Measurements from ENCODE around the gene SIGLEC15. TPM values are rescaled to one million over a fixed set of nuclear protein-coding genes. Genes with fewer than 3 reads are reported as not detected.

Gene SIGLEC15
- total and polyA plus RNA-seq, 8 donors = 0.10 to 5.5 (median 0.76) TPM; not detected in 3

DNA sequence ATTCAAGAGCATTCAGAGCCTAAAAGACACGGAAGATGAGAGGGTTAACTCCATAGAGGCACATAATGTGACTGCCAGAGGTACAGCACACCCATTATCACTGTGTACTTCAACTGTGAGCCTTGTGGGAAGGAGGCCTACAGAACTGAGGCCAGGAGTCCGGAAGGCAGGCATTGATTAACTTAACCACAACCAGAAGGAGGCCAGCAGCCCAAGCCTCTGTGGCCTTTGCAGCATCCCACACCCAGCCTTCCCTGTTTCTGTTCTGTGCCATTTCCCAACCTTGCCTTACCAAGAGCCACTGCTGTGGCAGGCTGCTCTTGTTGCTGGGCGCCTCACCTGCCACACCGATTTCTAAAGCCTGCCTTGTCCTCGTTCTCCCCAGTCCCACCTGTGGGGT, 27.2 kb downstream of the SIGLEC15 start:
- DNase-seq = no peak
- intact Hi-C loops (cut with DNase I; ENCODE audit: low total_unique reads) = no loop called here
- no peak overlapping the region for H3K27ac ChIP-seq
- no peak for TF ChIP-seq POLR2AphosphoS5 (IDR thresholded peaks at IDR 0.05)
- no peak for TF ChIP-seq POLR2A (IDR thresholded peaks at IDR 0.05)
- no peak for TF ChIP-seq EP300 (IDR thresholded peaks at IDR 0.05)
- TF ChIP-seq, protein P1, sequence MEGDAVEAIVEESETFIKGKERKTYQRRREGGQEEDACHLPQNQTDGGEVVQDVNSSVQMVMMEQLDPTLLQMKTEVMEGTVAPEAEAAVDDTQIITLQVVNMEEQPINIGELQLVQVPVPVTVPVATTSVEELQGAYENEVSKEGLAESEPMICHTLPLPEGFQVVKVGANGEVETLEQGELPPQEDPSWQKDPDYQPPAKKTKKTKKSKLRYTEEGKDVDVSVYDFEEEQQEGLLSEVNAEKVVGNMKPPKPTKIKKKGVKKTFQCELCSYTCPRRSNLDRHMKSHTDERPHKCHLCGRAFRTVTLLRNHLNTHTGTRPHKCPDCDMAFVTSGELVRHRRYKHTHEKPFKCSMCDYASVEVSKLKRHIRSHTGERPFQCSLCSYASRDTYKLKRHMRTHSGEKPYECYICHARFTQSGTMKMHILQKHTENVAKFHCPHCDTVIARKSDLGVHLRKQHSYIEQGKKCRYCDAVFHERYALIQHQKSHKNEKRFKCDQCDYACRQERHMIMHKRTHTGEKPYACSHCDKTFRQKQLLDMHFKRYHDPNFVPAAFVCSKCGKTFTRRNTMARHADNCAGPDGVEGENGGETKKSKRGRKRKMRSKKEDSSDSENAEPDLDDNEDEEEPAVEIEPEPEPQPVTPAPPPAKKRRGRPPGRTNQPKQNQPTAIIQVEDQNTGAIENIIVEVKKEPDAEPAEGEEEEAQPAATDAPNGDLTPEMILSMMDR (IDR thresholded peaks at IDR 0.05) = no peak
- WGBS, 5 donors = 82 to 93% (median 86%) methylated on average over 5 of the region's 5 CpGs
- H3K4me3 ChIP-seq = no peak overlapping the region
- H3K27me3 ChIP-seq = no peaks in the 10 kb centered on the region
- peaks cover 0 to 4% (median 0%) of the 10 kb centered on the region in 4 donors for H3K4me1 ChIP-seq
- H3K9me3 ChIP-seq = no peaks in the 10 kb centered on the region
- peaks cover 26 to 92% (median 85%) of the 10 kb centered on the region in 4 donors for H3K36me3 ChIP-seq

DNA sequence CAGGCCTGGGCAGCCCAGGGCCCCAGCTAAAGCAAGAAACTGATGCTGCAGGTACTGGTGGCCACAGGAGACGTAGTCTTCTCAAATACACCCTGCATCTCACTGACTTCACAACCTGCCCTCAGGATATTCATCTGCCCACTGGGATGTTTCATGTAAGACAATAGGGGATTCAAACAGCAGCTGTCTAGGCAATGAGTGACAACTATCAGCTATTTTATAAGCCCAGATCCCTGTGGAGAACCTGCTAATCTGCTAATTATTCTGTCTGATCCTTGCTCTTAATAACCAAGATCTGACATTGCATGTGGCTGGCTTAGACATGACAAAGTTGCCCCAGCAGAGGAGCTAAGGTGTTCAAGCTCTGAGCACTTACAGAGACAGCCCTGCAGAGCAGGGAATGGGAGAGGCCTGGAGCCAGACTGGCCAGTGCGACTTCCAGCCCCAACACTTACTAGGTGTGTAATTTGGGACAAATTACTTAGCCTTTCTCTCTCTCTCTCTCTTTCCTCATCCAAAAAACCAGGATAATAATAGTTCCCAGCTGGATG, 28.6 kb downstream of the SIGLEC15 start:
- Histone ChIP-seq H3K36me3 (peaks cover 40 to 95% (median 95%) of the 10 kb centered on the region in 4 donors), H3K27ac (no peak overlapping the region), H3K4me3 (no peak overlapping the region), H3K9me3 (no peaks in the 10 kb centered on the region), H3K4me1 (peaks cover 0 to 4% (median 0%) of the 10 kb centered on the region in 4 donors), H3K27me3 (no peaks in the 10 kb centered on the region)
- WGBS, 5 donors = 89 to 97% (median 93%) methylated on average over 2 of the region's 2 CpGs
- DNase-seq = no peak
- TF ChIP-seq POLR2AphosphoS5 (IDR thresholded peaks at IDR 0.05) (no peak), EP300 (IDR thresholded peaks at IDR 0.05) (no peak), POLR2A (IDR thresholded peaks at IDR 0.05) (no peak)
- TF ChIP-seq, protein P1 (IDR thresholded peaks at IDR 0.05) = no peak
- intact Hi-C loops (cut with DNase I; ENCODE audit: low total_unique reads) = no loop called here

DNA sequence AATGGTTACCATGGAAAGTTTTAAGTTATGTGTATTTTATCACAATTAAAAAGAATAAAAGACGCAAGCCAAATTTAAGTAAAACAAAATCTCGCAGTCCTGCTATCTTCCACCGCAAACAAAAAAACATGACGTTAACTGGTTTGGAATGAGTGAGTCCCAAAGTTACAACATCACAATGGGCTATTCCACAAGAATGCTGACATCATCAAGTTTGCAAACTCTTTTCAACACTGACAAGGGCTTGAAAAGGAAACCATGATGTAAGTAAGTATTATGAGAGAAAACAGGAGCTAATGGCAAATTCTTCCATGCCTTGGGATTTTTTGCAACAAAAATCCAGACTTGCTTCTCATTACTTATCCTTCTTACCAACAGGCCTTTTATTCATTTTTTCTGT, 31.1 kb downstream of the SIGLEC15 start:
- TF ChIP-seq POLR2A (IDR thresholded peaks at IDR 0.05) (no peak), EP300 (IDR thresholded peaks at IDR 0.05) (no peak), POLR2AphosphoS5 (IDR thresholded peaks at IDR 0.05) (no peak)
- TF ChIP-seq, protein P1 (IDR thresholded peaks at IDR 0.05) = no peak
- Histone ChIP-seq H3K27me3 (no peaks in the 10 kb centered on the region), H3K4me1 (peaks cover 0 to 2% (median 0%) of the 10 kb centered on the region in 4 donors), H3K9me3 (no peaks in the 10 kb centered on the region), H3K27ac (no peak overlapping the region), H3K4me3 (no peak overlapping the region), H3K36me3 (peaks cover 50 to 100% (median 100%) of the 10 kb centered on the region in 4 donors)
- DNase-seq = no peak
- 89 to 92% (median 91%) methylated on average over 4 of the region's 4 CpGs for WGBS, 5 donors
- intact Hi-C loops (cut with DNase I; ENCODE audit: low total_unique reads) = no loop called here

DNA sequence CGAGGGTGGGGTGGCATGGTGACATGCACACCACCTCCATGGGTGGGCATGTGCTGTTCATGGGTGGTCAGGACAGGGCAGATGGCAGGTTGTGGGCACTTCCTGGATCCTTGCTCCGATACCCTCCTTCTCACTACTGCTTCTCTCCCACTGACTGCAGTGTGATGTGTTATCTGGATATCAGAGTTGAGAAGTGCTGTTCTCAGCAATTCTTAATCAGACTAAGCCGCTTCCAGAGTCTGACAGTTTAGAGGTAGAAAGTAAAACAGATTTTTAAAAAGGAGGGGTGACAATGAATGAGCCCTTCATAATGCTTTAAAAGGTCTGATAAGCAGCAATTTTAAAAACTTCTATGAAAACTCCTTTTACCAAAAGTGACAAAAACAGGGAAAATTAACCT, 33.9 kb downstream of the SIGLEC15 start:
- Histone ChIP-seq H3K4me1 (no peaks in the 10 kb centered on the region), H3K27ac (no peak overlapping the region), H3K4me3 (no peak overlapping the region), H3K36me3 (peaks cover 55 to 100% (median 98%) of the 10 kb centered on the region in 4 donors), H3K27me3 (no peaks in the 10 kb centered on the region), H3K9me3 (no peaks in the 10 kb centered on the region)
- DNase-seq = no peak
- WGBS, 5 donors = 87 to 98% (median 94%) methylated on average over 3 of the region's 3 CpGs
- intact Hi-C loops (cut with DNase I; ENCODE audit: low total_unique reads) = no loop called here
- TF ChIP-seq EP300 (IDR thresholded peaks at IDR 0.05) (no peak), POLR2A (IDR thresholded peaks at IDR 0.05) (no peak), POLR2AphosphoS5 (IDR thresholded peaks at IDR 0.05) (no peak)
- TF ChIP-seq, protein P1 (IDR thresholded peaks at IDR 0.05) = no peak

All from stomach (tissue), 9 donors.